ENCODE measurements around the gene PHLDB3.

DNA sequence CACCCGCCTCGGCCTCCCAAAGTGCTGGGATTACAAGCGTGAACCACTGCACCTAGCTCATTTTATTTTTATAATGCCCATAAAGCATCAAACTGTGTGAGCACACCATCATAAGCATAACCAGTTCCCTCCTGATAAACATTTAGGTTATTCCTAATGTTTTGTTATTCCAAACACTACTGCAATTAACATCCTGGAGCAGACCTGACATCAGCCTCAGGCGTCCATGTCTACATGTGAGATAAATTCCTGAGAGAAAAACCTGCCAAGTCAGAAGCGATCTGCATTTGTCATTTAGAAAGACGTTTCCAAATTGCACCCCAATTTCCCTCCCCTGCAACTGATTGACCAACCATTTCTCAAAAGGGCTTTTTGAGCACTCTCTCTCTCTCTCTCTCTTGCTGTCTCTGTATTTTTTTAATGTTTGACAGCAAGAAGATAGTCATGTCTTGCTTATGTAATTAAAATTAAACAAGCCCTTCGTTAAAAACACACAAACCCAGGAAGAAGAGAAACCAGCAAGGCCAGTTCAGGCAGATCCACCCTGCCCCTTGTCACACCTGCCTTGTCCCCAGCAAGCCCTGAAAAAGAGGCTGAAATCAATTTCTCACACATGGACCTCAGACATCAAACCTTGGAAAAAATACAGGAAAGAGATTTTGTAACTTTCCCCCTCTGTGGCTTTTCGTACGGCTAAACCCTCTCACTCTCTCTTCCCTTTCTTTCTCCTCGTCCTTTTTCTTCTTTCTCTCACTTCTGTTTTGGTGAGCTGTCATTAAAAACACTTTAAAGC lies 49.0 kb downstream of the PHLDB3 start:
- TF ChIP-seq CTBP1 (IDR thresholded peaks at IDR 0.05; ENCODE audit: borderline replicate concordance): no peak
- TF ChIP-seq ARNT (IDR thresholded peaks at IDR 0.05): no peak
- TF ChIP-seq SP1 (IDR thresholded peaks at IDR 0.05): no peak
- no peak for TF ChIP-seq BHLHE40 (IDR thresholded peaks at IDR 0.05; ENCODE audit: borderline replicate concordance)
- no peak for TF ChIP-seq FOXK2 (IDR thresholded peaks at IDR 0.05)
- TF ChIP-seq HDGF (IDR thresholded peaks at IDR 0.05; ENCODE audit: borderline replicate concordance): no peak
- TF ChIP-seq TARDBP (IDR thresholded peaks at IDR 0.05): no peak
- TF ChIP-seq FOXA1 (IDR thresholded peaks at IDR 0.05): no peak
- no peak for TF ChIP-seq L3MBTL2 (conservative IDR thresholded peaks at IDR 0.05)
- TF ChIP-seq SUZ12 (IDR thresholded peaks at IDR 0.05): no peak
- no peak for TF ChIP-seq FOXM1 (IDR thresholded peaks at IDR 0.05; ENCODE audit: borderline replicate concordance)
- no peak for TF ChIP-seq NFRKB (IDR thresholded peaks at IDR 0.05)
- no peak for TF ChIP-seq ELF4 (IDR thresholded peaks at IDR 0.05)
- TF ChIP-seq LEF1 (IDR thresholded peaks at IDR 0.05; ENCODE audit: borderline replicate concordance): no peak
